HL-60 (cell line): ENCODE measurements around the gene SLC2A8.

ENCODE experiments used
- GABPA ChIP-seq: IDR thresholded peaks from 2 replicates; pipeline ENCODE4 v1.6.1; 2012; ENCODE audit warnings: low read depth
- POLR2AphosphoS5 ChIP-seq: IDR thresholded peaks from 2 replicates; pipeline ENCODE4 v1.6.1; 2012; ENCODE audit warnings: low read depth
- SPI1 ChIP-seq: IDR thresholded peaks from 2 replicates; pipeline ENCODE4 v1.6.1; 2012; ENCODE audit warnings: low read depth, mild to moderate bottlenecking, borderline replicate concordance
- TF ChIP-seq, protein P1 (sequence below): IDR thresholded peaks from one replicate; pipeline ENCODE4 v1.5.1; 2011; ENCODE audit warnings: low read length, control low read depth, inconsistent platforms; ENCODE audit not compliant: insufficient read depth
- TF ChIP-seq, protein P2 (sequence below): IDR thresholded peaks from 2 replicates; pipeline ENCODE4 v1.6.1; 2012; ENCODE audit warnings: low read depth; ENCODE audit not compliant: insufficient replicate concordance

DNA sequence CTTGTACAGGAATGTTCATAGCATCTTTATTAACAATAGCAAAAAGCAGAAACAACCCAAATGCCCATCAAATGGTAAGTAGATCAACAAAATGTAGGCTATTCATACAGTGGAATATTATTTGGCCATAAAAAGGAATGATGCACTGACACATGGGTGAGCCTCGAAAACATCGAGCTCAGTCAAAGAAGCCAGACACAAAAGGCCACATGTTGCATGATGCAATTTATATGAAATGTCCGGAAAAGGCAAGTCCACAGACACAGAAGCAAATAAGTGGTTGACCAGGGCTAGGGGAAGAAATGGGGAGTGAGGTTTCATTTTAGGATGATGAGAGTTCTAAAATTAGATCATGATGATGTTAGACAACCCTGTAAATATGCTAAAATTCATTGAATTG lies 16.5 kb upstream of the SLC2A8 start:
- TF ChIP-seq, protein P1, sequence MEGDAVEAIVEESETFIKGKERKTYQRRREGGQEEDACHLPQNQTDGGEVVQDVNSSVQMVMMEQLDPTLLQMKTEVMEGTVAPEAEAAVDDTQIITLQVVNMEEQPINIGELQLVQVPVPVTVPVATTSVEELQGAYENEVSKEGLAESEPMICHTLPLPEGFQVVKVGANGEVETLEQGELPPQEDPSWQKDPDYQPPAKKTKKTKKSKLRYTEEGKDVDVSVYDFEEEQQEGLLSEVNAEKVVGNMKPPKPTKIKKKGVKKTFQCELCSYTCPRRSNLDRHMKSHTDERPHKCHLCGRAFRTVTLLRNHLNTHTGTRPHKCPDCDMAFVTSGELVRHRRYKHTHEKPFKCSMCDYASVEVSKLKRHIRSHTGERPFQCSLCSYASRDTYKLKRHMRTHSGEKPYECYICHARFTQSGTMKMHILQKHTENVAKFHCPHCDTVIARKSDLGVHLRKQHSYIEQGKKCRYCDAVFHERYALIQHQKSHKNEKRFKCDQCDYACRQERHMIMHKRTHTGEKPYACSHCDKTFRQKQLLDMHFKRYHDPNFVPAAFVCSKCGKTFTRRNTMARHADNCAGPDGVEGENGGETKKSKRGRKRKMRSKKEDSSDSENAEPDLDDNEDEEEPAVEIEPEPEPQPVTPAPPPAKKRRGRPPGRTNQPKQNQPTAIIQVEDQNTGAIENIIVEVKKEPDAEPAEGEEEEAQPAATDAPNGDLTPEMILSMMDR: no peak
- no peak for TF ChIP-seq POLR2AphosphoS5
- TF ChIP-seq, protein P2, sequence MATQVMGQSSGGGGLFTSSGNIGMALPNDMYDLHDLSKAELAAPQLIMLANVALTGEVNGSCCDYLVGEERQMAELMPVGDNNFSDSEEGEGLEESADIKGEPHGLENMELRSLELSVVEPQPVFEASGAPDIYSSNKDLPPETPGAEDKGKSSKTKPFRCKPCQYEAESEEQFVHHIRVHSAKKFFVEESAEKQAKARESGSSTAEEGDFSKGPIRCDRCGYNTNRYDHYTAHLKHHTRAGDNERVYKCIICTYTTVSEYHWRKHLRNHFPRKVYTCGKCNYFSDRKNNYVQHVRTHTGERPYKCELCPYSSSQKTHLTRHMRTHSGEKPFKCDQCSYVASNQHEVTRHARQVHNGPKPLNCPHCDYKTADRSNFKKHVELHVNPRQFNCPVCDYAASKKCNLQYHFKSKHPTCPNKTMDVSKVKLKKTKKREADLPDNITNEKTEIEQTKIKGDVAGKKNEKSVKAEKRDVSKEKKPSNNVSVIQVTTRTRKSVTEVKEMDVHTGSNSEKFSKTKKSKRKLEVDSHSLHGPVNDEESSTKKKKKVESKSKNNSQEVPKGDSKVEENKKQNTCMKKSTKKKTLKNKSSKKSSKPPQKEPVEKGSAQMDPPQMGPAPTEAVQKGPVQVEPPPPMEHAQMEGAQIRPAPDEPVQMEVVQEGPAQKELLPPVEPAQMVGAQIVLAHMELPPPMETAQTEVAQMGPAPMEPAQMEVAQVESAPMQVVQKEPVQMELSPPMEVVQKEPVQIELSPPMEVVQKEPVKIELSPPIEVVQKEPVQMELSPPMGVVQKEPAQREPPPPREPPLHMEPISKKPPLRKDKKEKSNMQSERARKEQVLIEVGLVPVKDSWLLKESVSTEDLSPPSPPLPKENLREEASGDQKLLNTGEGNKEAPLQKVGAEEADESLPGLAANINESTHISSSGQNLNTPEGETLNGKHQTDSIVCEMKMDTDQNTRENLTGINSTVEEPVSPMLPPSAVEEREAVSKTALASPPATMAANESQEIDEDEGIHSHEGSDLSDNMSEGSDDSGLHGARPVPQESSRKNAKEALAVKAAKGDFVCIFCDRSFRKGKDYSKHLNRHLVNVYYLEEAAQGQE: no peak
- no peak for TF ChIP-seq GABPA
- no peak for TF ChIP-seq SPI1
